Measurements from ENCODE around the gene LILRA6. TPM values are rescaled to one million over a fixed set of nuclear protein-coding genes. Genes with fewer than 3 reads are reported as not detected.
"Not testable (repeated sequence)": the region's sequence is repeated elsewhere in the genome, so short reads cannot be mapped to it uniquely, and the experiment has no call there.

The LILRA6 gene
- total RNA-seq, 4 donors from 2014 or later, result 0.19 to 1.1 (median 0.52) TPM; not detected in 1

DNA sequence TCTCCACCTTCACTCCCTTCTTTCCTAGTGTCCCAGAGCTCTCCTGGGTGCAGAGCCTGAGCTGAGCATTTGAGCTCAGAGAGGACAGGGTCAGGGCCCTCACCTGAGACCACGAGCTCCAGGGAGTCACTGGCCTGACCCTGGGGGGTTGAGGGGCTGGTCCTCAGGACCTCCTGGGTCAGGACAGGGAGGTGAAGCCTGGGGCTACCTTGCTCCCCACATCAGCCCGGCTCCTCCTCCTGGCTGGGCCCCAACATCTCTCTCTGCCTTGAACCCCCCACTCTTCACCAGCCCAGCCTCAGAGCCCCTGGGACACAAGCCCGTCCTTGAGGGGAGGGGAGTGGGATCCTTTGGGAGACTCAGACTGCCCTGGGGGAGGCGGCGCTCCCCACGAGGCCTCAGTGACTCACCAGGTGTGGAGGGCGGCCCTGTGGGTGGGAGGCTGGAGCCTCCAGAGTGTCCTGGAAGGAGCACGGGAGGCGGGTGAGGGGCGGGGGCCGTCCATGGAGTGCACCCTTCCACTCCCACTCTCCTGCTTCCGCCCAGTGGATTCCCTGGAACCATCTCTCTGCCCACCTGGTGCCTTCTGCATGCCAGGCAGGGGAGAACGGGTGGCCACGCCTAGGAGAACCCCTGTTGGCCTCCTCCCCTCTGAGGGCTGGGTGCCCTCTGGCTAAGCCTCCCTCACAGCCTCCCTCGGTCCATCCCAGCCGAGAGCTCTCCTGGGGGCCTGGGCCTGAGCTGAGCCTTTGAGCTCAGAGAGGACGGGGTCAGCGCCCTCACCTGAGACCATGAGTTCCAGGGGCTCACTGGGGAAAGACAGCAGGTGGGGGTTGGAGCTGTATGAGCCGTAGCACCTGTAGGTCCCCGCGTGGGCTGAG, 2.9 kb downstream of the LILRA6 start:
- DNase-seq; intact Hi-C loops (cut with DNase I; ENCODE audit: low total_unique reads); ATAC-seq: not testable (repeated sequence)

DNA sequence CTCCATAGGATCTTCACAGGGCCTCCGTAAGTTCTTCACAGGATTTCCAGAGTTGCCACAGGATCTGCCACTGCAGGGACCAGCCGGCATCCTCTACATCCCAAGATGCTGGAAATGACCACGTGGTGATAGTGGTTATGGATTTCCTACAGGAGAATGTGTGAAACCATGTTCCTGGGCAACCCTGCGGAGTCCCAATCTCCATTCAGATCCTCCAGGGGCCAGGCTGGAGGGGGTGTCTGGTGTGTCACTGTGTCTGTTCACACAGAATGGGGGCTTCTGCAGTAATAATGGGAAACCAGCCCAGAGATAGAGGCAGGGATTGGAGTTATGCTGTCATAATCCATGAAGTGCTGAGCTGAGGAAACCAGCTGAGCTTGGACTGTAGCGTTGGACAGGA, 8.6 kb downstream of the LILRA6 start:
- Histone ChIP-seq H3K27me3 (peaks cover 0 to 6% (median 5%) of the 10 kb centered on the region in 3 donors), H3K4me3 (no peak overlapping the region), H3K4me1 (no peaks in the 10 kb centered on the region), H3K27ac (no peak overlapping the region), H3K36me3 (no peaks in the 10 kb centered on the region), H3K9me3 (peaks cover 0 to 5% (median 0%) of the 10 kb centered on the region in 3 donors)
- TF ChIP-seq, protein P1, sequence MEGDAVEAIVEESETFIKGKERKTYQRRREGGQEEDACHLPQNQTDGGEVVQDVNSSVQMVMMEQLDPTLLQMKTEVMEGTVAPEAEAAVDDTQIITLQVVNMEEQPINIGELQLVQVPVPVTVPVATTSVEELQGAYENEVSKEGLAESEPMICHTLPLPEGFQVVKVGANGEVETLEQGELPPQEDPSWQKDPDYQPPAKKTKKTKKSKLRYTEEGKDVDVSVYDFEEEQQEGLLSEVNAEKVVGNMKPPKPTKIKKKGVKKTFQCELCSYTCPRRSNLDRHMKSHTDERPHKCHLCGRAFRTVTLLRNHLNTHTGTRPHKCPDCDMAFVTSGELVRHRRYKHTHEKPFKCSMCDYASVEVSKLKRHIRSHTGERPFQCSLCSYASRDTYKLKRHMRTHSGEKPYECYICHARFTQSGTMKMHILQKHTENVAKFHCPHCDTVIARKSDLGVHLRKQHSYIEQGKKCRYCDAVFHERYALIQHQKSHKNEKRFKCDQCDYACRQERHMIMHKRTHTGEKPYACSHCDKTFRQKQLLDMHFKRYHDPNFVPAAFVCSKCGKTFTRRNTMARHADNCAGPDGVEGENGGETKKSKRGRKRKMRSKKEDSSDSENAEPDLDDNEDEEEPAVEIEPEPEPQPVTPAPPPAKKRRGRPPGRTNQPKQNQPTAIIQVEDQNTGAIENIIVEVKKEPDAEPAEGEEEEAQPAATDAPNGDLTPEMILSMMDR (IDR thresholded peaks at IDR 0.05 in 4 of 5, conservative IDR thresholded peaks at IDR 0.05 in 1 of 5), result no peak
- TF ChIP-seq POLR2A (IDR thresholded peaks at IDR 0.05), result no peak
- DNase-seq (no peak), ATAC-seq (no peak)
- intact Hi-C loops (cut with DNase I; ENCODE audit: low total_unique reads) (no loop called here), in situ Hi-C loops (cut with MboI; ENCODE audit: low sequenced_read_pairs in 4 of 4) (loop anchor here in 3 of 4 donors (5.0 kb wide), 2 partner anchors 67 to 72 kb away; no protein-coding TSS in a partner anchor)

More for the DNA sequence above, 2.9 kb downstream of the LILRA6 start:
- H3K4me3 ChIP-seq; H3K9me3 ChIP-seq; H3K36me3 ChIP-seq; H3K27me3 ChIP-seq; H3K4me1 ChIP-seq; in situ Hi-C loops (cut with MboI; ENCODE audit: low sequenced_read_pairs in 4 of 4); H3K27ac ChIP-seq: not testable (repeated sequence)

DNA sequence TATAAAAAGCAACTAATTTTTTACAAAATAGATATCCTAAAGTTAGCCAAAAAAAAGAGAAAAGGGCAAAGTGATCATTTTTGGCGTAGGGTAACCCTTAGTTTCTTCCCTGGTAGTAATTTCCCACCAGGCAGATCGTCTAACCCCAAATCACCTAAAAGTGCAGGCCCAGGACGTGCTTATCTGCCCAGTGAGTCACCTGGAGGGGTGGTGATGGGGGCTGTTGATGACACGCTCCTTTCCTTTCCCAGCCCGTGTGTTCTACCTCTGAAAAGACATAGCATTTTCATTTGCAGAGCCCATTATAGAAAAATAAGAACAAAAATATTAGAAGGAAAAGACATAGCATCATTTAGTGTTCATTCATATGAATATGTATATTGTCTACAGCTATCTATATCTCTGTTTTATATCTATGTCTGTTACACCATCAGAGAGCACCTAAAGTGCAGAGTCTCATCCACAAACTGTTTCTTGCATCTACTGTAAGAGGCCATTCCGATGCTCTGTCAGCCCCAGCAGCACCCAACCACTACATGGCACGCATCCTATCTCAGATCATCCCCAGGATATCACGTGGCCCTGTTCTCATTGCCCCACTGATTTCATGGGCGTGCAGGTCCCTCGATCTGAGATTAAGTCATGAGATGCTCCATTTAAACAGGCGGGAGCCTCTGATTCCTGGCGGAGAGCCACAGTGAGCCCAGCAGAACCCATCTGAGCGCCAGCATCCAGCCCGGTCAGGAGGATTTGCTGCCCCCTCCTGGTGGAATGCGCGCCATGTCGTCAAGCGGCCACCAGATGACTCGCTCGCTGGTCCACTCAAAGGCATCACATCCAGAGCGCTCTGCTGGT, 11.3 kb downstream of the LILRA6 start:
- peak; percentile 34 to 52 for DNase-seq
- peak; percentile 47 to 85 for ATAC-seq
- H3K27ac ChIP-seq, result no peak overlapping the region
- H3K27me3 ChIP-seq, result peaks cover 0 to 6% (median 5%) of the 10 kb centered on the region in 3 donors
- TF ChIP-seq POLR2A (IDR thresholded peaks at IDR 0.05), result no peak
- TF ChIP-seq, protein P1 (IDR thresholded peaks at IDR 0.05 in 4 of 5, conservative IDR thresholded peaks at IDR 0.05 in 1 of 5), result peak; percentile 62 to 87 (median 81)
- H3K4me1 ChIP-seq, result no peaks in the 10 kb centered on the region
- H3K9me3 ChIP-seq, result peaks cover 0 to 5% (median 0%) of the 10 kb centered on the region in 3 donors
- intact Hi-C loops (cut with DNase I; ENCODE audit: low total_unique reads) (loop anchor here (1.0 kb wide), 2 partner anchors 42 to 63 kb away; partner anchors contain the start of gene MBOAT7), in situ Hi-C loops (cut with MboI; ENCODE audit: low sequenced_read_pairs in 4 of 4) (loop anchor here in 3 of 4 donors (5.0 kb wide), 2 partner anchors 64 to 69 kb away; no protein-coding TSS in a partner anchor)
- no peak overlapping the region for H3K4me3 ChIP-seq
- H3K36me3 ChIP-seq, result no peaks in the 10 kb centered on the region

DNA sequence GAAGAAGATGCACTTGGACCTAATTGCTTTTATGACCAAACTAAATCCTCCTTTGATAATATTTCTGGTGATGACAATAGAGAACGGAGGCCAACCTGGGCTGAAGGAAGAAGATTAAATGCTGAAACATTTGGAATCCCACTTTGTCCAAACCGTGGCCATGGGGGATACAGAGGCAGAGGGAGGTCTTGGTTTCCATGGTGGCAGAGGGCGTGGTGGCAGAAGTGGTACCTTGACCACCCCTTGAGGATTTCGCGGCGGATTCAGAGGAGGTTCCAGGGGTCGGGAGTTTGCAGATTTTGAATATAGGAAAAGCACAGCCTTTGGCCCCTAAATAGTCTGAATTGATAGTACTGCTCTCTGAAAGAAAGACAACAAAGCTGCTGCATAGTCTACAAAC, 12.6 kb downstream of the LILRA6 start:
- no peak for ATAC-seq
- intact Hi-C loops (cut with DNase I; ENCODE audit: low total_unique reads), result no loop called here
- Histone ChIP-seq H3K36me3 (no peaks in the 10 kb centered on the region), H3K4me3 (no peak overlapping the region), H3K27ac (no peak overlapping the region), H3K4me1 (no peaks in the 10 kb centered on the region), H3K27me3 (peaks cover 0 to 5% (median 4%) of the 10 kb centered on the region in 3 donors), H3K9me3 (no peaks in the 10 kb centered on the region)
- no peak for DNase-seq
- in situ Hi-C loops (cut with MboI; ENCODE audit: low sequenced_read_pairs in 4 of 4), result loop anchor here in 3 of 4 donors (5.0 kb wide), 2 partner anchors 63 to 68 kb away; no protein-coding TSS in a partner anchor
- TF ChIP-seq, protein P1 (IDR thresholded peaks at IDR 0.05 in 4 of 5, conservative IDR thresholded peaks at IDR 0.05 in 1 of 5), result no peak
- no peak for TF ChIP-seq POLR2A (IDR thresholded peaks at IDR 0.05)
